HUES48 (cell line): ENCODE results near the gene TENM4.

Experiments used
- H3K27ac ChIP-seq: one replicate; pipeline ENCODE4 v1.7.0; 2013; ENCODE audit warnings: low read depth, low read length, inconsistent platforms
- H3K27me3 ChIP-seq: 2 replicates; pipeline ENCODE4 v1.6.1; 2013; ENCODE audit warnings: mild to moderate bottlenecking, low read length; ENCODE audit not compliant: control insufficient read depth, insufficient read depth
- H3K36me3 ChIP-seq: 2 replicates; pipeline ENCODE4 v1.6.1; 2013; ENCODE audit warnings: low read length; ENCODE audit not compliant: control insufficient read depth, insufficient read depth
- H3K4me1 ChIP-seq: 2 replicates; pipeline ENCODE4 v1.6.1; 2013; ENCODE audit warnings: mild to moderate bottlenecking, low read length; ENCODE audit not compliant: control insufficient read depth, insufficient read depth
- H3K4me3 ChIP-seq: 2 replicates; pipeline ENCODE4 v1.5.1; 2013; ENCODE audit warnings: mild to moderate bottlenecking, low read depth, low read length
- H3K9ac ChIP-seq: 2 replicates; pipeline ENCODE4 v1.6.1; 2013; ENCODE audit warnings: mild to moderate bottlenecking, low read depth, low read length, moderate library complexity
- H3K9me3 ChIP-seq: 2 replicates; pipeline ENCODE4 v1.6.1; 2013; ENCODE audit warnings: low read length; ENCODE audit not compliant: control insufficient read depth, insufficient read depth

The TENM4 gene

DNA sequence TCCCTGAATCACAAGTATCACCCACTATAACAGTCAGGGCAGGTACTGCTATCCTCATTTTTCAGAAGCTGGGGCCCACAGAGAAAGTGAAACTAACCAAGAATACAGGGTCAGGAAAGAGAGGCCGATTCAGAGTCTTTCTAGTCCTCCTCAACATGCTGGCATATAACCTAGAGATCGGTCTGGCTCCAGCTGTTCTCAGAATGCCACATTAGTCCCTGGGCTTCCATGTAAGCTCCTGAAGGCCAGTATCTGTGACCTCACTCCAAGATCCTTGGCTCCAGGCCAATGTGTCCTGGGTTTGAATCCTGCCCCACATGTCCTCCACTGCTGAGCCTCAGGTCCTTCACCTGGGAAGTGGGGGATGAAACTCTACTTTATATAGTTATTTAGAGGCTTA lies 50.4 kb downstream of the TENM4 start:
- H3K4me1 ChIP-seq: peaks cover 22% of the 10 kb centered on the region
- H3K27me3 ChIP-seq: no peaks in the 10 kb centered on the region
- no peak overlapping the region for H3K9ac ChIP-seq
- no peak overlapping the region for H3K27ac ChIP-seq
- H3K9me3 ChIP-seq: no peaks in the 10 kb centered on the region
- H3K4me3 ChIP-seq: no peak overlapping the region
- H3K36me3 ChIP-seq: no peaks in the 10 kb centered on the region

GRCh38 chr11:79388201-79388600 lies 52.6 kb downstream of the TENM4 start:
- Histone ChIP-seq H3K9me3 (no peaks in the 10 kb centered on the region), H3K27ac (no peak overlapping the region), H3K36me3 (no peaks in the 10 kb centered on the region), H3K4me3 (no peak overlapping the region), H3K4me1 (peaks cover 12% of the 10 kb centered on the region), H3K27me3 (no peaks in the 10 kb centered on the region), H3K9ac (no peak overlapping the region)

GRCh38 chr11:79383874-79384273 lies 57.0 kb downstream of the TENM4 start:
- H3K4me1 ChIP-seq: peaks cover 4% of the 10 kb centered on the region
- no peaks in the 10 kb centered on the region for H3K9me3 ChIP-seq
- no peaks in the 10 kb centered on the region for H3K27me3 ChIP-seq
- no peak overlapping the region for H3K9ac ChIP-seq
- no peaks in the 10 kb centered on the region for H3K36me3 ChIP-seq
- no peak overlapping the region for H3K27ac ChIP-seq
- H3K4me3 ChIP-seq: no peak overlapping the region

GRCh38 chr11:79382301-79383050 lies 58.4 kb downstream of the TENM4 start:
- Histone ChIP-seq H3K36me3 (no peaks in the 10 kb centered on the region), H3K27ac (no peak overlapping the region), H3K27me3 (no peaks in the 10 kb centered on the region), H3K9me3 (no peaks in the 10 kb centered on the region), H3K4me3 (no peak overlapping the region), H3K9ac (no peak overlapping the region), H3K4me1 (peaks cover 11% of the 10 kb centered on the region)

GRCh38 chr11:79381036-79381435 lies 59.8 kb downstream of the TENM4 start:
- Histone ChIP-seq H3K27me3 (no peaks in the 10 kb centered on the region), H3K9me3 (no peaks in the 10 kb centered on the region), H3K9ac (no peak overlapping the region), H3K4me1 (peaks cover 21% of the 10 kb centered on the region), H3K36me3 (no peaks in the 10 kb centered on the region), H3K4me3 (no peak overlapping the region), H3K27ac (no peak overlapping the region)

DNA sequence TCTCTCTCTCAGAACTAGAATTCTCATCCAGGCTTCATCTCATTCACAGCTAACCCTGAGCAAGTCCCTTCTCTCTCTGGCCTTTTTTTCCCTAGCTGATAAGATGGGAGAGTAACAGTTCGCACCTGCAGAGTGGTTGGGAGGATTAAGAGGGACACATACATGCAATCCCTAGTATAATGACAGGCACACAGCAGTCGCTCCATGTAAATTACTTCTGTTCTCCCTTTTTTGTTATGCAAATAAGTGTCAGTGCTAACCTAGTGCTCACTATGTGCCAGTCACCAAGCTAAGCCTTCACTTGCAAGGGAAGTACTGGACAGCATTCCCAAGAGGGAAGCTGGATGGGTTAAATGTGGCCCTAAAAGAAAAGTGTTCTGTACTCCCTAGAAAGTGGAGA lies 63.4 kb downstream of the TENM4 start:
- no peak overlapping the region for H3K9ac ChIP-seq
- H3K27me3 ChIP-seq: no peaks in the 10 kb centered on the region

DNA sequence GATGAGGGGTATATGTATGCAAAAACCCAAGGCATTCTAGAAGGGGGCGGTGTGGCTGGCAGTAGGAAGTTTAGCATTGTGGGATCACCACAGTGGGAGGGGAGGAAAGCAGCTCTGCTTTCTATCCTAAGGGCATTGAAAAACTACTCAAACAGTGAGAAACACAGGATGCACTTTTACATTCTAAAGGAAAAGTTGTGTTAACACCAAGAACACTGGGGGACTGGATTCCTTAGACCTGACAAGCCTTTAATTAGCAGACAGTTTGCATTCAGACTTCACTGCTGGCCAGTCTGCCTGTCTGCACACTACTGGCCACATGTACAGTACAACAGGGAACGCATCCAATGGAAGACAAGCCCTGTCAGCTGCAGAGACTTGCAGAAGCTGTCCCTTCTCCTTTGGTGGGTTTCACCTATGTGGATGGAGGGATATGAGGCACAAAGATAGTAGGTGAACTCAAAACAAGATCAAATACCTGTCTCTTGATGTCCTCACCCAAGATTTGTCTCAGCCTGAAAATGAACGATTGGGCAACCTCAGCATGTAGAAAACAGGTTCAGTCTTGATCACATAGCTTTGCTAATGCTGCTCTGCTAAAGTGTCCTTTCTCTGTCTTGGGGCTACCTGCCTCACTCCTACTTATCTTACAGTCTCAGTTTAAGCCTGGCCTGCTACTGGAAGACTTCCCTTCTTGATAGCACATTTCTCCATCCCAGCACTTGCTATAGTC lies 64.8 kb downstream of the TENM4 start:
- Histone ChIP-seq H3K9ac (no peak overlapping the region), H3K9me3 (no peaks in the 10 kb centered on the region), H3K27me3 (no peaks in the 10 kb centered on the region), H3K27ac (peak overlapping the region; percentile 84), H3K4me1 (peaks cover 47% of the 10 kb centered on the region), H3K4me3 (no peak overlapping the region; the same call in 1 of the 2 replicates), H3K36me3 (no peaks in the 10 kb centered on the region)

More for the DNA sequence above, 63.4 kb downstream of the TENM4 start:
- Histone ChIP-seq H3K4me1 (peaks cover 42% of the 10 kb centered on the region), H3K27ac (peak overlapping the region; percentile 21), H3K36me3 (no peaks in the 10 kb centered on the region), H3K4me3 (no peak overlapping the region), H3K9me3 (no peaks in the 10 kb centered on the region)

DNA sequence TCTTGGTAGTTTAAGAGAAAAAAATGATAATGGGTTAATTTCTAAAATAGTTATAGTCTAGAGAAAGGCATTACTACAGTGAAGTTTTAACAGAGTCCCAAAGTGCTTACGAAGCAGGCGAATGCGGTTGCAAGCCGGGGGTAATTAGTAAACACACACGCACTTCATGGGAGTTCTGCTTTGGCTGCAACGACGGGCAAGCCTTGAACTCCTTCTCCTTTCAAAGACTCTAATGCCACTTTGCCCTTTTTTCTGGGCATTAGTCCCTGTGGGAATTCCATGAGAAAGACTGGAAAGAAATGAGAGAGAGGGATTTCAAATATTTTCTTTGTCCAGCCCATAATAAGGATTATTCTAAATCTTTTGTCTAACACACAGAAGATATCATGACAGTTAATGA lies 66.1 kb downstream of the TENM4 start:
- Histone ChIP-seq H3K9me3 (no peaks in the 10 kb centered on the region), H3K36me3 (no peaks in the 10 kb centered on the region), H3K27ac (peak overlapping the region; percentile 23), H3K27me3 (no peaks in the 10 kb centered on the region), H3K9ac (no peak overlapping the region), H3K4me1 (peaks cover 47% of the 10 kb centered on the region), H3K4me3 (no peak overlapping the region)

GRCh38 chr11:79371724-79372123 lies 69.1 kb downstream of the TENM4 start:
- H3K9ac ChIP-seq: no peak overlapping the region
- no peak overlapping the region for H3K4me3 ChIP-seq
- no peaks in the 10 kb centered on the region for H3K9me3 ChIP-seq
- H3K36me3 ChIP-seq: no peaks in the 10 kb centered on the region
- H3K4me1 ChIP-seq: peaks cover 39% of the 10 kb centered on the region
- no peaks in the 10 kb centered on the region for H3K27me3 ChIP-seq
- H3K27ac ChIP-seq: peak overlapping the region; percentile 40

- Histone ChIP-seq H3K4me1 (peaks cover 34% of the 10 kb centered on the region), H3K27me3 (no peaks in the 10 kb centered on the region), H3K9me3 (no peaks in the 10 kb centered on the region), H3K36me3 (no peaks in the 10 kb centered on the region), H3K27ac (peak overlapping the region; percentile 40), H3K9ac (no peak overlapping the region), H3K4me3 (no peak overlapping the region)
Observed at GRCh38 chr11:79371152-79371551, 69.7 kb downstream of the TENM4 start.

- Histone ChIP-seq H3K9me3 (no peaks in the 10 kb centered on the region), H3K36me3 (no peaks in the 10 kb centered on the region), H3K27me3 (no peaks in the 10 kb centered on the region), H3K9ac (no peak overlapping the region), H3K4me3 (no peak overlapping the region), H3K4me1 (peaks cover 15% of the 10 kb centered on the region), H3K27ac (no peak overlapping the region)
Observed at GRCh38 chr11:79369055-79369454, 71.8 kb downstream of the TENM4 start.
